HL-60 (cell line): ENCODE results near the gene HOXA11.

Experiments used
- GABPA ChIP-seq: IDR thresholded peaks from 2 replicates; pipeline ENCODE4 v1.6.1; 2012; ENCODE audit warnings: low read depth
- POLR2AphosphoS5 ChIP-seq: IDR thresholded peaks from 2 replicates; pipeline ENCODE4 v1.6.1; 2012; ENCODE audit warnings: low read depth
- SPI1 ChIP-seq: IDR thresholded peaks from 2 replicates; pipeline ENCODE4 v1.6.1; 2012; ENCODE audit warnings: low read depth, mild to moderate bottlenecking, borderline replicate concordance
- TF ChIP-seq, protein P1 (sequence below): IDR thresholded peaks from one replicate; pipeline ENCODE4 v1.5.1; 2011; ENCODE audit warnings: low read length, control low read depth, inconsistent platforms; ENCODE audit not compliant: insufficient read depth
- TF ChIP-seq, protein P2 (sequence below): IDR thresholded peaks from 2 replicates; pipeline ENCODE4 v1.6.1; 2012; ENCODE audit warnings: low read depth; ENCODE audit not compliant: insufficient replicate concordance

DNA sequence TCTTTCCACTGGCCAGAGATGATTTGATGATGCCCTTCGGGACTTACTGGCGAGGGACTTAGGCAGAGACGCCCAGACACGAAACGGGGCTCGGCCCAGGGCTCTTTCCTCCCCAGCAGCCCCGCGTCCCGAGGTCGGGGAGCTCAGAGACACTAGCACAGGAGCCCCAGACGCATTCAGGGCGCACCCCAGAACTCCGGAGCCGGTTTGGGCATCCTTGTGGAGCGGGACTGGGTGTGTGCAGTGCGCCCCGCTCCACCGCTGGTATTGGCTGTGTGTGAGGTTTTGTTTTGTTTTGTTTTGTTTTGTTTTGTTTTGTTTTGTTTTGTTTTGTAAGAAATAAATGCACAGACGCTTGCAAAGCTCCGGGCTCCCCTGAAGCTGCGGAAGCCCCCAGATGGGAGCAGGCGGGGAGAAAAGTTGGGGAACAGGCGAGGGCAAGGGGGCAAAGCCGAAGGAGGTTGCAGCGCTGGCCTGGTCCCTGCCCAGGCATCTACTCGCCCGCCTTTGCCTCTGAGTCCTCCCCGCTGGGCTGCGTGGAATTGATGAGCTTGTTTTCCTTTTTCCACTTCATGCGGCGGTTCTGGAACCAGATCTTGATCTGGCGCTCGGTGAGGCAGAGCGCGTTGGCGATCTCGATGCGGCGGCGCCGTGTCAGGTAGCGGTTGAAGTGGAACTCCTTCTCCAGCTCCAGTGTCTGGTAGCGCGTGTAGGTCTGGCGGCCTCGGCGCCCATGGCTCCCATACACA is 39.7 kb downstream of the HOXA11 start:
- TF ChIP-seq, protein P1, sequence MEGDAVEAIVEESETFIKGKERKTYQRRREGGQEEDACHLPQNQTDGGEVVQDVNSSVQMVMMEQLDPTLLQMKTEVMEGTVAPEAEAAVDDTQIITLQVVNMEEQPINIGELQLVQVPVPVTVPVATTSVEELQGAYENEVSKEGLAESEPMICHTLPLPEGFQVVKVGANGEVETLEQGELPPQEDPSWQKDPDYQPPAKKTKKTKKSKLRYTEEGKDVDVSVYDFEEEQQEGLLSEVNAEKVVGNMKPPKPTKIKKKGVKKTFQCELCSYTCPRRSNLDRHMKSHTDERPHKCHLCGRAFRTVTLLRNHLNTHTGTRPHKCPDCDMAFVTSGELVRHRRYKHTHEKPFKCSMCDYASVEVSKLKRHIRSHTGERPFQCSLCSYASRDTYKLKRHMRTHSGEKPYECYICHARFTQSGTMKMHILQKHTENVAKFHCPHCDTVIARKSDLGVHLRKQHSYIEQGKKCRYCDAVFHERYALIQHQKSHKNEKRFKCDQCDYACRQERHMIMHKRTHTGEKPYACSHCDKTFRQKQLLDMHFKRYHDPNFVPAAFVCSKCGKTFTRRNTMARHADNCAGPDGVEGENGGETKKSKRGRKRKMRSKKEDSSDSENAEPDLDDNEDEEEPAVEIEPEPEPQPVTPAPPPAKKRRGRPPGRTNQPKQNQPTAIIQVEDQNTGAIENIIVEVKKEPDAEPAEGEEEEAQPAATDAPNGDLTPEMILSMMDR, result no peak
- TF ChIP-seq POLR2AphosphoS5 (no peak), GABPA (no peak), SPI1 (no peak)
- TF ChIP-seq, protein P2, sequence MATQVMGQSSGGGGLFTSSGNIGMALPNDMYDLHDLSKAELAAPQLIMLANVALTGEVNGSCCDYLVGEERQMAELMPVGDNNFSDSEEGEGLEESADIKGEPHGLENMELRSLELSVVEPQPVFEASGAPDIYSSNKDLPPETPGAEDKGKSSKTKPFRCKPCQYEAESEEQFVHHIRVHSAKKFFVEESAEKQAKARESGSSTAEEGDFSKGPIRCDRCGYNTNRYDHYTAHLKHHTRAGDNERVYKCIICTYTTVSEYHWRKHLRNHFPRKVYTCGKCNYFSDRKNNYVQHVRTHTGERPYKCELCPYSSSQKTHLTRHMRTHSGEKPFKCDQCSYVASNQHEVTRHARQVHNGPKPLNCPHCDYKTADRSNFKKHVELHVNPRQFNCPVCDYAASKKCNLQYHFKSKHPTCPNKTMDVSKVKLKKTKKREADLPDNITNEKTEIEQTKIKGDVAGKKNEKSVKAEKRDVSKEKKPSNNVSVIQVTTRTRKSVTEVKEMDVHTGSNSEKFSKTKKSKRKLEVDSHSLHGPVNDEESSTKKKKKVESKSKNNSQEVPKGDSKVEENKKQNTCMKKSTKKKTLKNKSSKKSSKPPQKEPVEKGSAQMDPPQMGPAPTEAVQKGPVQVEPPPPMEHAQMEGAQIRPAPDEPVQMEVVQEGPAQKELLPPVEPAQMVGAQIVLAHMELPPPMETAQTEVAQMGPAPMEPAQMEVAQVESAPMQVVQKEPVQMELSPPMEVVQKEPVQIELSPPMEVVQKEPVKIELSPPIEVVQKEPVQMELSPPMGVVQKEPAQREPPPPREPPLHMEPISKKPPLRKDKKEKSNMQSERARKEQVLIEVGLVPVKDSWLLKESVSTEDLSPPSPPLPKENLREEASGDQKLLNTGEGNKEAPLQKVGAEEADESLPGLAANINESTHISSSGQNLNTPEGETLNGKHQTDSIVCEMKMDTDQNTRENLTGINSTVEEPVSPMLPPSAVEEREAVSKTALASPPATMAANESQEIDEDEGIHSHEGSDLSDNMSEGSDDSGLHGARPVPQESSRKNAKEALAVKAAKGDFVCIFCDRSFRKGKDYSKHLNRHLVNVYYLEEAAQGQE, result no peak
